PC-3 (cell line): ENCODE data around the gene MYH7. TPM values are rescaled to one million over a fixed set of nuclear protein-coding genes. Genes with fewer than 3 reads are reported as not detected.

Source experiments
- ATAC-seq: fragments of 200-7000 bp; cut with Tn5 transposase; 2 replicates; pipeline ENCODE4 v1.9.1; 2020; ENCODE audit warnings: mild to moderate bottlenecking, moderate library complexity
- BruUV-seq: library from RNA; stranded (reverse); fragments of 400-500 nt; replicated peaks from 2 replicates; lab custom pipeline; 2021; lab: Mats Ljungman, UMichigan
- CTCF ChIA-PET: fragments of 300-600 bp; sonication (Branson Sonifier 250); formaldehyde crosslinking; loops from one replicate; lab custom pipeline; 2022; ENCODE audit warnings: antibody characterized with exemption; lab: Charles Lee
- POLR2A ChIA-PET: fragments of 300-600 bp; sonication (Branson Sonifier 250); formaldehyde crosslinking; loops from one replicate; lab custom pipeline; 2022; ENCODE audit warnings: antibody characterized with exemption; ENCODE audit not compliant: unreplicated experiment; lab: Charles Lee
- DNase-seq: peaks from one replicate; pipeline ENCODE4 v3.0.0-alpha.2; 2015
- H2AFZ ChIP-seq: fragments of 300-600 bp; sonication (generic); 2 replicates; pipeline ENCODE4 v1.6.0; 2016; ENCODE audit warnings: antibody characterized with exemption, low read length
- H3F3A ChIP-seq: fragments of 300-600 bp; sonication (generic); one replicate; pipeline ENCODE4 v1.6.0; 2017; ENCODE audit warnings: antibody characterized with exemption, low read length, control low read depth, mild to moderate bottlenecking; ENCODE audit not compliant: unreplicated experiment
- H3K27ac ChIP-seq: fragments of 300-600 bp; sonication (generic); 2 replicates; pipeline ENCODE4 v1.5.1; 2016; ENCODE audit warnings: mild to moderate bottlenecking, low read length
- H3K27me3 ChIP-seq: fragments of 300-600 bp; sonication (generic); 2 replicates; pipeline ENCODE4 v1.6.1; 2016; ENCODE audit warnings: low read length, mixed read lengths
- H3K36me3 ChIP-seq: fragments of 300-600 bp; sonication (generic); 2 replicates; pipeline ENCODE4 v1.6.1; 2016; ENCODE audit warnings: low read depth, mixed run types, low read length, mixed read lengths
- H3K4me1 ChIP-seq: fragments of 300-600 bp; sonication (generic); 2 replicates; pipeline ENCODE4 v1.5.1; 2016; ENCODE audit warnings: low read length; ENCODE audit not compliant: insufficient read depth
- H3K4me2 ChIP-seq: fragments of 300-600 bp; sonication (generic); 2 replicates; pipeline ENCODE4 v1.6.0; 2016; ENCODE audit warnings: low read length
- H3K4me3 ChIP-seq: fragments of 300-600 bp; sonication (generic); 2 replicates; pipeline ENCODE4 v1.5.1; 2016; ENCODE audit warnings: mild to moderate bottlenecking, low read length, mixed read lengths
- H3K79me2 ChIP-seq: fragments of 300-600 bp; sonication (generic); 2 replicates; pipeline ENCODE4 v1.6.1; 2017; ENCODE audit warnings: low read length, mixed read lengths
- H3K9ac ChIP-seq: fragments of 300-600 bp; sonication (generic); 2 replicates; pipeline ENCODE4 v1.6.0; 2016; ENCODE audit warnings: mild to moderate bottlenecking, low read length
- H3K9me2 ChIP-seq: fragments of 300-600 bp; sonication (generic); replicated peaks from 2 replicates; pipeline ENCODE4 v1.6.1; 2016; ENCODE audit warnings: mixed run types, low read length, mixed read lengths
- H3K9me3 ChIP-seq: fragments of 300-600 bp; sonication (generic); 2 replicates; pipeline ENCODE4 v1.6.1; 2016; ENCODE audit warnings: low read length, mixed read lengths
- H4K20me1 ChIP-seq: fragments of 300-600 bp; sonication (generic); 2 replicates; pipeline ENCODE4 v1.6.1; 2016; ENCODE audit warnings: low read length, mixed read lengths
- EZH2 ChIP-seq: fragments of 300-600 bp; sonication (generic); IDR thresholded peaks from one replicate; pipeline ENCODE4 v1.6.1; 2017; ENCODE audit warnings: antibody characterized with exemption, mild to moderate bottlenecking, low read length; ENCODE audit not compliant: unreplicated experiment
- EZH2phosphoT487 ChIP-seq: fragments of 300-600 bp; sonication (generic); IDR thresholded peaks from 2 replicates; pipeline ENCODE4 v1.6.1; 2018; ENCODE audit warnings: mild to moderate bottlenecking, antibody characterized with exemption, low read length, borderline replicate concordance
- intact Hi-C: fragments of 100-400 bp; cut with micrococcal nuclease; formaldehyde crosslinking; loops from 2 replicates; pipeline ENCODE4 v1.9.0; 2023
- total RNA-seq: library from RNA; depleted of rRNA; stranded (reverse); fragments of >200 nt; gene quantifications from 2 replicates; pipeline ENCODE4 v1.2.3, GENCODE V29; 2014
- TF ChIP-seq, protein P1 (sequence below): fragments of 300-600 bp; sonication (generic); conservative IDR thresholded peaks from 2 replicates; pipeline ENCODE4 v1.5.1; 2017; ENCODE audit warnings: antibody characterized with exemption, low read depth, mild to moderate bottlenecking, low read length

The MYH7 gene
- total RNA-seq, 1 experiment from 2014 or later = not detected

DNA sequence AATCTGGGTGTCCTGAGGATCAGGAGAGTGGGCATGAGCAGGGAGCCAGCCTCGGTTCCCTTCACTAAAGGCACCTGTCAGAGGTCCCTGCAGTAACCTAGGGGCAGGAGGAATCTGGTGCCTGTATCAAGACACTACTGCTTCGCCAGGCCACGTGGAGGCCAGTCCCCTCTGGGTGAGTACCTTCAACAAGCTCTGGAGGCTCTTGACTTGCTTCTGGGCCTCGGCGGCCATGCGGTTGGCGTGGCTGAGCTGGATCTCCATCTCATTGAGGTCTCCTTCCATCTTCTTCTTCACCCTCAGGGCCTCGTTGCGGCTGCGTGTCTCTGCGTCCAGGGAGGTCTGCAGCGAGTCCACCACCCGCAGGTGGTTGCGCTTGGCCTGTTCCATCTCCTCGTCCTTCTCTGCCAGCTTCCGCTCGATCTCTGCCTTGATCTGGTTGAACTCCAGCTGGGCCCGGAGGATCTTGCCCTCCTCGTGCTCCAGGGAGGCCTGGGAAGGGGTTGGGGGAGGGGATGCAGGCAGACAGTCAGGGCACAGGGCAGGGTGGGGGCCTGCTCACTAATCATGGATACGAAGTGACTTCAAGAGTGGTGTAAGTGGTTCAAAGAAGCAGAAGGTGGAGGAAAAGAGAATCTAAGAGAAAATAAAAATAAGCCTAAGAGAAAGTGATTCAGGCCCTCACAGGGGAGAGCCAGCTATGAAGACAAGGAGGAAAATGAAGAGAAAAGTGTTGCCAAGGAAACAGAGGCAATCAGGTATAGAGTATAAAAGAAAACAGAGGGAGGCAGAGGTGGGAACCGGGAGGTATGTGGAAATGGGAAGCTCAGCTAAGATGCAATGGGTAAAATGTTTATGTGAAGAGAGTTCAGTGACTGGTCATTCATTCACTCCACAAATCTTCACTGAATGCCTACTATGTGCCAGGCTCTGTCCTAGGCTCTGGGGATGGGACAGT lies 19.4 kb downstream of the MYH7 start:
- Histone ChIP-seq H3F3A (no peaks in the 10 kb centered on the region), H3K9me2 (no peaks in the 10 kb centered on the region), H3K27ac (no peak overlapping the region), H3K9me3 (no peaks in the 10 kb centered on the region), H3K4me2 (no peak overlapping the region), H3K4me3 (no peak overlapping the region), H3K36me3 (no peaks in the 10 kb centered on the region), H3K9ac (no peak overlapping the region), H4K20me1 (no peaks in the 10 kb centered on the region), H3K79me2 (no peaks in the 10 kb centered on the region), H2AFZ (no peak overlapping the region), H3K4me1 (no peaks in the 10 kb centered on the region), H3K27me3 (peaks cover 90% of the 10 kb centered on the region)
- POLR2A ChIA-PET = no interaction called here
- CTCF ChIA-PET = no interaction called here
- DNase-seq (no peak), ATAC-seq (no peak)
- TF ChIP-seq, protein P1, sequence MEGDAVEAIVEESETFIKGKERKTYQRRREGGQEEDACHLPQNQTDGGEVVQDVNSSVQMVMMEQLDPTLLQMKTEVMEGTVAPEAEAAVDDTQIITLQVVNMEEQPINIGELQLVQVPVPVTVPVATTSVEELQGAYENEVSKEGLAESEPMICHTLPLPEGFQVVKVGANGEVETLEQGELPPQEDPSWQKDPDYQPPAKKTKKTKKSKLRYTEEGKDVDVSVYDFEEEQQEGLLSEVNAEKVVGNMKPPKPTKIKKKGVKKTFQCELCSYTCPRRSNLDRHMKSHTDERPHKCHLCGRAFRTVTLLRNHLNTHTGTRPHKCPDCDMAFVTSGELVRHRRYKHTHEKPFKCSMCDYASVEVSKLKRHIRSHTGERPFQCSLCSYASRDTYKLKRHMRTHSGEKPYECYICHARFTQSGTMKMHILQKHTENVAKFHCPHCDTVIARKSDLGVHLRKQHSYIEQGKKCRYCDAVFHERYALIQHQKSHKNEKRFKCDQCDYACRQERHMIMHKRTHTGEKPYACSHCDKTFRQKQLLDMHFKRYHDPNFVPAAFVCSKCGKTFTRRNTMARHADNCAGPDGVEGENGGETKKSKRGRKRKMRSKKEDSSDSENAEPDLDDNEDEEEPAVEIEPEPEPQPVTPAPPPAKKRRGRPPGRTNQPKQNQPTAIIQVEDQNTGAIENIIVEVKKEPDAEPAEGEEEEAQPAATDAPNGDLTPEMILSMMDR = no peak
- intact Hi-C loops = no loop called here
- no TSS peak for BruUV-seq

DNA sequence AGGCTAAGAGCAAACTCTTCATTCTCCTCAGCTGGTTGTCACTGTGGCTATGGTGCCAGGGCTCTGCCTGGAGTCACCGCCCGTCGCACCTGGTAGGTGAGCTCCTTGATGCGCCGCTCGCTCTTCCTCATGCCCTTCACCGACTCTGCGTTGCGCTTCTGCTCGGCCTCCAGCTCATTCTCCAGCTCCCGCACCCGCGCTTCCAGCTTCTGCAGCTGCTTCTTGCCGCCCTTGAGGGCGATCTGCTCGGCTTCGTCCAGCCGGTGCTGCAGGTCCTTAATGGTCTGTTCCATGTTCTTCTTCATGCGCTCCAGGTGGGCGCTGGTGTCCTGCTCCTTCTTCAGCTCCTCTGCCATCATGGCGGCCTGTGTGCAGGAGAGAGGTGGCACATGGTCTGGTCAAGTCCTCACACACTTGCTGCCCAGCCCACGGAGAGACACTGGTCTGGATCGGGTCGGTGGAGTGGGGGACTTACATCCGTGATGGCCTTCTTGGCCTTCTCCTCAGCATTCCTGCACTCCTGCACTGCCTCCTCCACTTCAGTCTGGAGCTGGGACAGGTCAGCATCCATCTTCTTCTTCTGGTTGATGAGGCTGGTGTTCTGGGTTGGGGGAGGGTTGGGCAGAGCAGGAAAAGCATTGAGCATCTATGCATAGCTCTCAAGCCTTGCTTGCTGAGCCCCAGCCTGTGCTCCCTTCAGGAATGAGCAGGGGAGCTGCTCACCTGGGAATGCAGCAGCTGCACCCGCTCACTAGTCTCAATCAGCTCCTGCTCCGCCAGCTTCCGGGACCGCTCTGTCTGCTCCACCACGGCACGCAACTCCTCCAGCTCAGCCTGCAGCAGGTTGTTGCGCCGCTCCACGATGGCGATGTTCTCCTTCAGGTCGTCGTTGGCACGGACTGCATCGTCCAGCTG lies 20.3 kb downstream of the MYH7 start:
- Histone ChIP-seq H3K36me3 (no peaks in the 10 kb centered on the region), H3K4me3 (no peak overlapping the region), H3K4me1 (no peaks in the 10 kb centered on the region), H3K27me3 (peaks cover 90% of the 10 kb centered on the region), H3K9me2 (no peaks in the 10 kb centered on the region), H3K79me2 (no peaks in the 10 kb centered on the region), H4K20me1 (no peaks in the 10 kb centered on the region), H3K27ac (no peak overlapping the region), H3K4me2 (no peak overlapping the region), H3F3A (no peaks in the 10 kb centered on the region), H2AFZ (no peak overlapping the region), H3K9ac (no peak overlapping the region), H3K9me3 (no peaks in the 10 kb centered on the region)
- DNase-seq (no peak), ATAC-seq (no peak)
- ChIA-PET POLR2A (no interaction called here), CTCF (no interaction called here)
- intact Hi-C loops = no loop called here
- TF ChIP-seq, protein P1 = no peak
- no TSS peak for BruUV-seq

GRCh38 chr14:23414254-23414653 lies 21.2 kb downstream of the MYH7 start:
- Histone ChIP-seq H3K36me3 (no peaks in the 10 kb centered on the region), H3K79me2 (no peaks in the 10 kb centered on the region), H3K9me2 (no peaks in the 10 kb centered on the region), H2AFZ (no peak overlapping the region), H3K9ac (no peak overlapping the region), H3K27me3 (peaks cover 95% of the 10 kb centered on the region), H3K4me2 (no peak overlapping the region), H4K20me1 (no peaks in the 10 kb centered on the region), H3K4me1 (no peaks in the 10 kb centered on the region), H3K9me3 (no peaks in the 10 kb centered on the region), H3K27ac (no peak overlapping the region), H3K4me3 (no peak overlapping the region), H3F3A (no peaks in the 10 kb centered on the region)
- POLR2A ChIA-PET = no interaction called here
- no peak for ATAC-seq
- intact Hi-C loops = no loop called here
- TF ChIP-seq, protein P1 = no peak
- TF ChIP-seq EZH2phosphoT487 = no peak
- TF ChIP-seq EZH2 = no peak
- DNase-seq = no peak
- CTCF ChIA-PET = no interaction called here
- no TSS peak for BruUV-seq
